GF-D8 (cell line): ENCODE measurements around the gene KIF26A.

Experiments
- DNase-seq: peaks from one replicate; lab custom pipeline; 2025; lab: John Stamatoyannopoulos, UW

The KIF26A gene

DNA sequence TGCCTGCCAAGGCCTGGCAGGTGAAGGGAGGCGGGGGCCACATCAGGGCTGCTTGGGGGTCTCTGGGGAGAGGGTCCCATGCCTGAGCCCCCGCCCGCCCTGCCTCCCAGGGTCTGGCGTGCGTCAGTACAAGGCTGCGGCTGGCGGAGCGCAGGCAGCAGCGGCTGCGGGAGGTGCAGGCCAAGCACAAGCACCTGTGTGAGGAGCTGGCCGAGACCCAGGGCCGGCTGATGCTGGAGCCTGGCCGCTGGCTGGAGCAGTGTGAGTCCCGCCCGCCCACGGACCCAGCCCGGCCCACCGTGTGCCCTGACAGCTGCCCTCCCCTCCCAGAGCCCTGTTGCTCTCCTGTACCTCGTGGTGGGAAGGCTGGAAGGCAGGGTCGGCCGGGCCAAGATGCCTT lies 40.7 kb downstream of the KIF26A start:
- no peak for DNase-seq

DNA sequence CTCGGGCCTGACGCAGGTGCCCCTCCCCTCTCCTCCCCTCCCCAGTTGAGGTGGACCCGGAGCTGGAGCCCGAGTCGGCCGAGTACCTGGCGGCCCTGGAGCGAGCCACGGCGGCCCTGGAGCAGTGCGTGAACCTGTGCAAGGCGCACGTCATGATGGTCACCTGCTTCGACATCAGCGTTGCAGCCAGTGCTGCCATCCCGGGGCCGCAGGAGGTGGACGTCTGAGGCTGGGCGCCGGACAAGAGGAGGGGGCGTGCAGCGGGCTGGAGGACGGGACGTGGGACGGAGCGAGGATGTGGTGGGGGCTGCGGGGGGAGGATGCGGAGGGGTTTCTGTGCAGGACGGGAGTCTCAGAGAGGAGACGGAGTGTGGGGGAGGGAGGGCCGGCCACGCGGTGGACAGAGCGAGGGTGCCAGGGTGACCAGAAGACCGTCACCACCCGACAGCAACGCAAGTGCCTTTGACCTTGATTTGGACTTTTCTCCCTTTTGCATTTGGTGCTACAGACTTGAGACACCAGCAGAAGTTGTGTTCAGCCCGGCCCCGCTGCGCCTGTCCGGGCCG lies 41.3 kb downstream of the KIF26A start:
- DNase-seq: no peak

GRCh38 chr14:104180561-104181165 lies 42.3 kb downstream of the KIF26A start:
- no peak for DNase-seq

DNA sequence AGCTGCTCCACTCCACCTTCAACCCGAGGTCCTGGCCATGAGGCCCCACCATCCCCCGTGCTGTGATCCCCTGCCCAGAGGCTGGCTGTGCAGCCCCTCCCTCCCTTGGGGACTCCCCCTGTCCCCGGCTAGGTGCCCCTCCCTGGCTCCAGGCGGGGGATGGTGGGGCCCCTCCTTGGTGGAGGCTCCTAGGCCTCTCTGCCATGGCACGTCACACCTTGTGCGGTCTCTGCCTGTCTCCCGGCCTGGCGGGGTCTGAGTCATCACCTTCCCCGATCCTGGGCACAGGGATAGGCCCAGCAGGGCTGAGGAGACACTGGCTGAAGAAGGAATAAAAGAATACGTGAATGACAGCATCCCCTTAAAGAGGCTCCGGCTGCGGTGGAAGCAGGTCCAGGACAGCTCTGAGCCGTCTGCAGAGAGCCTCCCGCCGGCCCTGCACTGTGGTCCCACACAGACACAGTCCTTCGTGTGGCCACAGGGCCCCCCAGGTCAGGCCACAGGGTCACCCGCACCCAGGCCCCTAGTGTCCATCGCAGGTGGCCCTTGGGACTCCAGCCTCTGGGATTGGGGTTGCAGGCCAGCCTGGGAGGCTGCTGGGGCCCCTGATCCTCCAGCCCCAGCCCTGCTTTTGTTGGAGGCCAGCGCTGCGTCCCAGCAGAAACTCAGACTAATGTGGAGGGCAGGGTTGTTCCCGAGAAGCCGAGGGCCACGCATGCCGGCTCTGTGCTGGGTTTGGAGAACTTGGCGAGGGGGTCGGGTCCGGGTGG lies 43.6 kb downstream of the KIF26A start:
- no peak for DNase-seq

- no peak for DNase-seq
Measured at GRCh38 chr14:104182857-104183425, 44.6 kb downstream of the KIF26A start.

- DNase-seq: no peak
Measured at GRCh38 chr14:104183796-104184195, 45.4 kb downstream of the KIF26A start.

GRCh38 chr14:104184506-104184905 lies 46.1 kb downstream of the KIF26A start:
- no peak for DNase-seq

DNA sequence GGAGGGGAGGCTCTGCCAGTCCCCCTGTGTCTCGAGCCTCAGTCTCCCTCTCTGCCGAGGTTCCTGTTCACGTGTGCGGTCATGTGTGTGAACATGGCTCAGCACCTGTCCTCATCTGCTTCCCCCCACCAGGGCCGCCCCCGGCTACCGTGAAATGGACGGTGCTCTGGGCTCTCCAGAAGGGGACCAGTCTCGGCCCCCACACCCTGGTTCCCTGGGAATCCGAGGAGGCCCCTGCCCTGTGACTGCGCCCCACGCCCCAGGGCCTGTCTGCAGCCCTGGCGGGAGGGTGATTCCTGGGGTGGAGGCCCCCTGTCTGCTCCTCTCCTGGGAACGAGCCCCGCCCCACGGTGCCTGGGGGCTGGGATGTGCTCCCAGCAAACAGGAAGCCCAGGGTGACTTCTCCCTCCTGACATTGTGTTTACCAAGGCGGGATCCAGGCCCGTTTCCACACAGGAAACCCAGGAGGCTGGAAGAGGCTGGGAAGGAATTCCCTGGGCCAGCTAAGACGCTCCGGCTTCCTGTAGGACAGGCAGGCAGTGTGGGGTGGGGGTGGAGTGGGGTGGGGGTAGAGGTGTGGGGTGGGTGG lies 46.6 kb downstream of the KIF26A start:
- no peak for DNase-seq

GRCh38 chr14:104185916-104186495 lies 47.6 kb downstream of the KIF26A start:
- no peak for DNase-seq

DNA sequence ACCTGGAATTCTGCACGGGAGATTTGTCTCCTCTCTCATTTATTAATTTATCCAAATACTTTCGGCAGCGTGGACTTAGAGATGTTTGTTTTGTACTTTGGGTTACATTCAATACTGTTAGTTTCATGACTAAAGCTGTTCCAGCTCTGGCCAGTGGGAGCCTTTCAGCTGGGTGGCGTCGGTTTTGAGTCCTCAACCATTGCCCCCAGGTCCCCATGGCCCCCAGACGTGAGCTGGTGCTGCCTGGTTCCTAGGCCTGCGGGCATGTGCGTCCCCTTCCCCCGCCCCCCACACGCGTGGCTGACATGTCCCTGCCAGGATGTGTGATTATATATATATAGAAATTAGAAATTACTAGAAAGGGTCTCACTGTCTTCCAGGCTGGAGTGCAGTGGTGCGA lies 48.2 kb downstream of the KIF26A start:
- DNase-seq: no peak

GRCh38 chr14:104187121-104187889 lies 48.9 kb downstream of the KIF26A start:
- no peak for DNase-seq

DNA sequence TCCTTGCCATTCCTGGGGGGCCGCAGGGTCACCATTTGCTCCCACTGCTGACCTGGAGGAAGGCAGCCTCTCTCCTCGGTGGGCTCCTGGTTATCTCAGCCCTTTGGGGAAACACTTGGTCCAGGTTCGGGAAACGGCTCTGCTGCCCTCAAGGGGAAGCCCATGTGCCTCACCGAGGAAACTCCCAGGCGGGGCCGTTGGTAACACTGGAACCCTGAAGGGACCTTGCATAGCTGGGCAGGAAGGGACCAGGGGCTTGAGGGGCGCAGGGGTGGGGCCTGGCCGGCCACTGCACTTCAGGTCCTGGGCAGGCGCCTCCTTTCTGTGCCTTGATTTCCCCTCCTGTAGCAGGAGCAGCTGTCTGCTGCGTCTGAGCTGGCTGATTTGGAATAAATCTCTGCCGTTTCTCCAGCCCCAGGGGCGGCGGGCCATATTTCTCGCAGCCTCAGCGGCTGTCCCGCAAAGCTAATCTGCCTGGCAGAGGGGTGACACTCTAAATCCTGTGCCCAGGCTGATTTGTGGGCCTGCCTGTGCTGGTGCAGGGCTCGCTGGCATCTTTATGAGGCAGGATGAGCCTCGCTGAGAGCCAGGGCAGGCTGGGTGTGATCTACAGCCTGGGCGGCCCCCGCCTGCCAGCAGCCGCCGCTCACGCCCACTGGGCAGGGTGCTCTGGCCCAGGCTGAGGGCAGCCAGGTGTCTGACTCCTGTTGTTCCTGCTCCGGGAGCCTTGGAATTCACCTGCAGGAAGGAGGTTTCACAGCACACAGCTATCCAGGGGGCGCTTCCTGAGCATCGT lies 49.7 kb downstream of the KIF26A start:
- no peak for DNase-seq

GRCh38 chr14:104188727-104189400 lies 50.5 kb downstream of the KIF26A start:
- no peak for DNase-seq

- DNase-seq: no peak
Measured at GRCh38 chr14:104189629-104190335, 51.4 kb downstream of the KIF26A start.

GRCh38 chr14:104190396-104191000 lies 52.1 kb downstream of the KIF26A start:
- DNase-seq: no peak

DNA sequence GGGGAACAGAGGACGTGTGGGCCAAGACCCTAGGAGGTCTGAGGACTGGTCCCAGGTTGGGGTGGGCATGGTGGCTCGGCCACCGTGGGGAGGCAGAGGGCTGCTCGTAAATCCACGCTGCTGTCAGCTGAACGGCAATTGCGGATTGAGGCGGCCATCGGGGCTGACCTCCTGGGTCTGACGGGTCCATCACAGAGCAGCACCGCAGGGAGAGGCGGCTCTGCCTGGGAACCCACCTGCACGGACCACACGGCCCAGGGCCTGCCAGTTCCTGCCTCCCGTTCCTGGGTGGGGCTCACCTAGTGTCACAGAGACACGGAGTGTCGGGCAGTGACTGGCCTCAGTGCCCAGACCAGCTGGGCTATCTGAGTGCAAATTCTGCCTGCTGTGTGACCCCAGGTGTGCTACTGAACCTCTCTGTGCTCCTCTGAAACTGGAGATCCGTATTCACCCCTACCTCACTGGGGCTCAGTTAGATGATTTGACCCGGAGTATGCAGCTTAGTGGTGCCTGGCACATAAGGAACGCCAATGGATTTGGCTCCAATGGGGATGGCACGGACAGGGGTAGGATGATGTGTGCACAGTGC lies 53.1 kb downstream of the KIF26A start:
- no peak for DNase-seq

DNA sequence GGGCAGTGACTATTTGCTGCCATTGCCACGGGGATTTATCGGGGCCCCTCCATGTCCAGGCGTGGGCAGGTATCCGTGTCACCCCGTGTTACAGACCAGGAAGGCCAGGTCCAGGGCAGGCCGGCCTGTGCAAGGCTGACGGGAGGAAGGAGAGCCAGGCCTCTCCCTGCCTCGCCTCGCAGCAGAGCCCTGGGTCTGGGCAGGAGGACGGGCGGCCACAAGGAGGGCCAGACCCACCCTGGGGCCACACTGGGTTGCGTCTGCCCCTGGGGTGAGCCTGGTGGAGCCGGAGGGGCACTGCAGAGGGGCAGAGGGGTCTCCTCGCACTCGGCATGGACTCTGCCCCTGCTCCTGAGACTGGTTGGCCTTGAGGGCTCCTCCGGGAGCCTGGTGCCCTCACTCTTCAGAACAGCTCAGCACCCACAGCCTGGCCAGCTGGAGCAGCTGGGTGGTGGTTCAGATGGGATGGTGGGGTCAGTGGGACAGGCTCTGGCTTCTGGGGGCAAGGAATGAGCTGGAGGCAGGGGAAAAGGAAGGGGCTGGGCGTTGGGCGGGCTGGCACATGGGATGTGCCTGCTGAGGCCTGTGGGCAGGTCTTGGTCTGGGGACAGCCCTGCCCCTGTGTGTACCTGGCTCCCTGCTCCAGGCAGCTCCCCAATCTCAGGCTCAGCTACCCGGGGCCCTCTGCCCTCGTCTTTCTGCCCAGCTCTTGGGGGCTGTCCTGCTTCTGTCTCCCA lies 53.9 kb downstream of the KIF26A start:
- DNase-seq: no peak

DNA sequence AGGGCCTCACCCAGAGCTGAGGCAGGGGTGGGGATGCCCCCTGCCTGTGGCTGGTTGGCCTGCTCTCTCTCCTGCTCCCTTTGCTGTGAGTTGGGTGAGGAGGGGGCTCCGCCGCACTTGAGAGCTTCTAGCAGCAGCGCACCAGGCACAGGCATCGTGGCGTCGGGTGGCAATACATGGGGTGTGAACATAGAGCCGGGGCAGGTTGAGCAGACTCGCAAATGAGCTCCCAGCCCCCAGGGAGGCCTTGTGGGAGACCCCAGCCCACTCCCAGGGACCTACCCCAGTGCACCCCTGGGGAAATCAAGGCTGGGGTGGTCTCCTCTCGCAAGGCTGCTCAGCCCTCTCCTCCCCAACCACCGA lies 54.5 kb downstream of the KIF26A start:
- no peak for DNase-seq
